Stomach (tissue), 8 donors: Measurements from ENCODE around the gene TLE2. TPM values are rescaled to one million over a fixed set of nuclear protein-coding genes. Genes with fewer than 3 reads are reported as not detected.

ENCODE experiments used
- polyA plus RNA-seq, 3 donors: library from polyadenylated mRNA; stranded (reverse); fragments of 200-250 nt; gene quantifications; one replicate each; pipeline ENCODE4 v1.2.3, GENCODE V29; 2013
- total RNA-seq, 5 donors: library from RNA; depleted of rRNA; stranded (reverse); fragments of >200 nt; gene quantifications; one replicate each; pipeline versions ENCODE4 v1.1.0 to v1.2.3, GENCODE V29; 2014 to 2016
- donor health status: healthy with polysubstance abuse.
- donor health status: Bipolar disorder and iron deficiency.
- donor health status: healthy.

TLE2 gene
- total and polyA plus RNA-seq, 8 donors, result 13.8 to 92.9 (median 23.8) TPM

Other genes starting within 250 kb of the TLE2 start
- 100 to 1,000 TPM in 1 of 5 donors, 10 to 100 TPM in 4; 18.5 to 173 (median 41.1) TPM for gene SGTA, start 246.0 kb downstream of the TLE2 start, total RNA-seq
- gene SGTA, start 246.0 kb downstream of the TLE2 start, polyA plus RNA-seq, result 10 to 100 TPM; 46.1 to 64.8 (median 59.3) TPM
- 100 to 1,000 TPM in 1 of 5 donors, 10 to 100 TPM in 4; 16.1 to 244 (median 50.8) TPM for gene THOP1, start 243.8 kb downstream of the TLE2 start, total RNA-seq
- gene THOP1, start 243.8 kb downstream of the TLE2 start, polyA plus RNA-seq, result 10 to 100 TPM; 16.2 to 47.9 (median 46.5) TPM
- gene ZNF554, start 209.4 kb downstream of the TLE2 start, total RNA-seq, result 10 to 100 TPM in 2 of 5 donors, 1 to 10 TPM in 2, under 1 TPM in 1; 0.58 to 21.4 (median 7.5) TPM
- 1 to 10 TPM; 1.6 to 2.7 (median 2.2) TPM for gene ZNF554, start 209.4 kb downstream of the TLE2 start, polyA plus RNA-seq
- gene ZNF555, start 187.8 kb downstream of the TLE2 start, total RNA-seq, result 10 to 100 TPM in 1 of 5 donors, 1 to 10 TPM in 3, under 1 TPM in 1; 0.58 to 11.2 (median 2.6) TPM
- gene ZNF555, start 187.8 kb downstream of the TLE2 start, polyA plus RNA-seq, result 1 to 10 TPM; 1.2 to 2.4 (median 1.9) TPM
- gene ZNF556, start 161.9 kb downstream of the TLE2 start, total RNA-seq, result under 1 TPM in 1 of 5 donors, not detected in 4; 0.58 TPM
- gene ZNF556, start 161.9 kb downstream of the TLE2 start, polyA plus RNA-seq, result under 1 TPM in 2 of 3 donors, not detected in 1; 0.19 to 0.23 TPM
- gene ZNF57, start 128.4 kb downstream of the TLE2 start, total RNA-seq, result 10 to 100 TPM in 4 of 5 donors, under 1 TPM in 1; 0.89 to 42.0 (median 16.5) TPM
- gene ZNF57, start 128.4 kb downstream of the TLE2 start, polyA plus RNA-seq, result 10 to 100 TPM in 1 of 3 donors, 1 to 10 TPM in 2; 7.4 to 11.2 (median 9.5) TPM
- 10 to 100 TPM in 2 of 5 donors, 1 to 10 TPM in 2, under 1 TPM in 1; 0.29 to 65.3 (median 6.5) TPM for gene ZNF77, start 84.3 kb downstream of the TLE2 start, total RNA-seq
- 1 to 10 TPM; 2.0 to 2.4 (median 2.3) TPM for gene ZNF77, start 84.3 kb downstream of the TLE2 start, polyA plus RNA-seq
- gene TLE6, start 51.7 kb downstream of the TLE2 start, total RNA-seq, result 1 to 10 TPM in 2 of 5 donors, under 1 TPM in 2, not detected in 1; 0.73 to 7.0 (median 1.8) TPM
- 1 to 10 TPM in 2 of 3 donors, under 1 TPM in 1; 0.31 to 3.4 (median 2.7) TPM for gene TLE6, start 51.7 kb downstream of the TLE2 start, polyA plus RNA-seq
- gene TLE5, start 33.2 kb upstream of the TLE2 start, total RNA-seq, result 100 to 1,000 TPM; 126 to 386 (median 264) TPM
- gene TLE5, start 33.2 kb upstream of the TLE2 start, polyA plus RNA-seq, result 100 to 1,000 TPM; 470 to 688 (median 669) TPM
- 100 to 1,000 TPM in 1 of 5 donors, 10 to 100 TPM in 4; 40.6 to 204 (median 63.4) TPM for gene GNA11, start 65.1 kb upstream of the TLE2 start, total RNA-seq
- gene GNA11, start 65.1 kb upstream of the TLE2 start, polyA plus RNA-seq, result 10 to 100 TPM; 18.9 to 31.3 (median 25.5) TPM
- gene GNA15, start 106.8 kb upstream of the TLE2 start, total RNA-seq, result 1 to 10 TPM in 2 of 5 donors, under 1 TPM in 1, not detected in 2; 0.45 to 4.8 (median 4.5) TPM
- gene GNA15, start 106.8 kb upstream of the TLE2 start, polyA plus RNA-seq, result 10 to 100 TPM in 1 of 3 donors, 1 to 10 TPM in 2; 4.9 to 15.1 (median 7.8) TPM
- 10 to 100 TPM in 2 of 5 donors, 1 to 10 TPM in 1, not detected in 2; 4.6 to 22.2 (median 11.6) TPM for gene S1PR4, start 149.5 kb upstream of the TLE2 start, total RNA-seq
- 1 to 10 TPM; 1.3 to 2.3 (median 2.2) TPM for gene S1PR4, start 149.5 kb upstream of the TLE2 start, polyA plus RNA-seq
- gene NCLN, start 156.7 kb upstream of the TLE2 start, total RNA-seq, result 100 to 1,000 TPM in 2 of 5 donors, 10 to 100 TPM in 3; 16.7 to 381 (median 93.6) TPM
- 10 to 100 TPM; 42.3 to 45.8 (median 44.6) TPM for gene NCLN, start 156.7 kb upstream of the TLE2 start, polyA plus RNA-seq
- gene CELF5, start 195.4 kb upstream of the TLE2 start, total RNA-seq, result under 1 TPM in 1 of 5 donors, not detected in 4; 0.18 TPM
- under 1 TPM in 1 of 3 donors, not detected in 2; 0.18 TPM for gene CELF5, start 195.4 kb upstream of the TLE2 start, polyA plus RNA-seq